HFFc6 (cell line): ENCODE measurements around the gene PPP6R3. TPM values are rescaled to one million over a fixed set of nuclear protein-coding genes. Genes with fewer than 3 reads are reported as not detected.

Experiments used
- DNase-seq: peaks from one replicate; pipeline ENCODE4 v3.0.0-alpha.2; 2018
- H3K27ac Mint-ChIP-seq: 2 replicates; pipeline ENCODE4 v1.8.0; 2020; ENCODE audit warnings: mild to moderate bottlenecking, mixed read lengths
- H3K27me3 Mint-ChIP-seq: 2 replicates; pipeline ENCODE4 v1.8.0; 2021; ENCODE audit warnings: mild to moderate bottlenecking, moderate library complexity, mixed read lengths; ENCODE audit not compliant: insufficient read depth
- H3K36me3 Mint-ChIP-seq: 2 replicates; pipeline ENCODE4 v1.8.0; 2021; ENCODE audit warnings: low read depth, mixed read lengths
- H3K4me1 Mint-ChIP-seq: 2 replicates; pipeline ENCODE4 v1.8.0; 2020; ENCODE audit warnings: low read depth, mixed read lengths
- H3K4me3 Mint-ChIP-seq: 2 replicates; pipeline ENCODE4 v1.8.0; 2020; ENCODE audit warnings: mild to moderate bottlenecking, moderate library complexity, mixed read lengths
- H3K9me3 Mint-ChIP-seq: 2 replicates; pipeline ENCODE4 v1.8.0; 2020; ENCODE audit warnings: mild to moderate bottlenecking, mixed read lengths
- total RNA-seq, 6 experiments: library from RNA; stranded (reverse); fragmentation: NEBNext Ultra II Directional; extraction: Animal tissue kit (Norgen Biotek cat#: 25700); gene quantifications; 2 replicates in 1 of 6; 3 replicates in 5 of 6; pipeline ENCODE4 v1.2.3, GENCODE V29; 2021
- TF ChIP-seq, protein P1 (sequence below): fragments of 200-600 bp; sonication (generic); IDR thresholded peaks from 2 replicates; pipeline ENCODE4 v1.5.0; 2021; ENCODE audit warnings: antibody characterized with exemption, mild to moderate bottlenecking

The PPP6R3 gene
- total RNA-seq, 6 experiments from 2014 or later: 62.5 to 72.0 (median 67.8) TPM

DNA sequence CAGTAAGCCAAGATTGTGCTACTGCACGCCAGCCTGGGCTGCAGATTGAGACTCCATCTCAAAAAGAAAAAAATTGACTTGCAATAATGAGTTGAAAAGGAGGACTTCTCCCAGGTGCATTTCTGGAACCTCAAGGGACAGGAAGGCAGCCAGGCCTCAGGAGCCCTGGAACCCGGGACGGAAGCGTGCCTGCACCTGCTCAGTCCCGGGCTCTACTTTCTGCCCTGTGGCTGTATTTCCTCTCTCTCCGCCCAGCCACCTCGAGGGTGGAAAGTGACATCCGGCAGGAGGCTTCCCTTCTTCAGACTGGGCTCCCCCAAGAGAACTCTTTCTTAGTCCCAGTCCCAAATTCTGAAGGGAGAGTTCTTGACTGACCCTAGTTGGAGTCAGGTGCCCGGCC lies 203.6 kb downstream of the PPP6R3 start:
- no peak for DNase-seq
- no peak overlapping the region for H3K4me3 Mint-ChIP-seq
- H3K27ac Mint-ChIP-seq: no peak overlapping the region
- H3K9me3 Mint-ChIP-seq: peaks cover 5% of the 10 kb centered on the region; the same call in 1 of the 2 replicates
- peaks cover 4% of the 10 kb centered on the region for H3K4me1 Mint-ChIP-seq
- H3K27me3 Mint-ChIP-seq: peaks cover 19% of the 10 kb centered on the region
- TF ChIP-seq, protein P1, sequence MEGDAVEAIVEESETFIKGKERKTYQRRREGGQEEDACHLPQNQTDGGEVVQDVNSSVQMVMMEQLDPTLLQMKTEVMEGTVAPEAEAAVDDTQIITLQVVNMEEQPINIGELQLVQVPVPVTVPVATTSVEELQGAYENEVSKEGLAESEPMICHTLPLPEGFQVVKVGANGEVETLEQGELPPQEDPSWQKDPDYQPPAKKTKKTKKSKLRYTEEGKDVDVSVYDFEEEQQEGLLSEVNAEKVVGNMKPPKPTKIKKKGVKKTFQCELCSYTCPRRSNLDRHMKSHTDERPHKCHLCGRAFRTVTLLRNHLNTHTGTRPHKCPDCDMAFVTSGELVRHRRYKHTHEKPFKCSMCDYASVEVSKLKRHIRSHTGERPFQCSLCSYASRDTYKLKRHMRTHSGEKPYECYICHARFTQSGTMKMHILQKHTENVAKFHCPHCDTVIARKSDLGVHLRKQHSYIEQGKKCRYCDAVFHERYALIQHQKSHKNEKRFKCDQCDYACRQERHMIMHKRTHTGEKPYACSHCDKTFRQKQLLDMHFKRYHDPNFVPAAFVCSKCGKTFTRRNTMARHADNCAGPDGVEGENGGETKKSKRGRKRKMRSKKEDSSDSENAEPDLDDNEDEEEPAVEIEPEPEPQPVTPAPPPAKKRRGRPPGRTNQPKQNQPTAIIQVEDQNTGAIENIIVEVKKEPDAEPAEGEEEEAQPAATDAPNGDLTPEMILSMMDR: no peak
- no peaks in the 10 kb centered on the region; the same call in 1 of the 2 replicates for H3K36me3 Mint-ChIP-seq

DNA sequence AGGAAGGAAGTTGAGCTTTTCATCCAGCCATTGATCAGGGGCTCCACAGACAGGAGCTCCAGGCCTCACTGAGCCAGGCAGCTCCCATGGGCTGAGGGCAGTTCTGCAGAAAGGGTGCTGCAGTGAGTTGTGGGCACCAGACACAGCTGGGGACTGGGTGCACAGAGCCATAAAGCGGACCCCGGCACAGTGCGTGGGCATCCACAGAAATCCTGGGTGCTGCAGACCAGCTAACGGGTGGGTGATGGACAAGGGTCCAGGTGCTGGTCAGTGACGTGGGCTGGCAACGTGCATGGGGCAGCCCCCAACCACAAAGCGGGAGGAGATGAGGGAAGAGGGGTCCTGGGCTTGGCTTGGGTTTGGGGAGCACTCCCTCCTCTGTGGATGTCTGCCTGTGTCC lies 204.4 kb downstream of the PPP6R3 start:
- no peak for DNase-seq
- H3K9me3 Mint-ChIP-seq: peaks cover 5% of the 10 kb centered on the region; the same call in 1 of the 2 replicates
- TF ChIP-seq, protein P1: no peak
- H3K4me1 Mint-ChIP-seq: no peaks in the 10 kb centered on the region
- no peak overlapping the region for H3K27ac Mint-ChIP-seq
- H3K36me3 Mint-ChIP-seq: no peaks in the 10 kb centered on the region; the same call in 1 of the 2 replicates
- H3K27me3 Mint-ChIP-seq: peaks cover 18% of the 10 kb centered on the region
- H3K4me3 Mint-ChIP-seq: no peak overlapping the region

Other genes with a start within 250 kb of the PPP6R3 start
- gene KMT5B, start 247.5 kb upstream of the PPP6R3 start, total RNA-seq: 10 to 100 TPM; 20.3 to 23.7 (median 22.4) TPM
- gene C11orf24, start 188.8 kb upstream of the PPP6R3 start, total RNA-seq: 100 to 1,000 TPM in 3 of 6 experiments, 10 to 100 TPM in 3; 88.4 to 126 (median 101) TPM
- 10 to 100 TPM in 2 of 6 experiments, 1 to 10 TPM in 4; 2.5 to 14.9 (median 3.8) TPM for gene LRP5, start 148.2 kb upstream of the PPP6R3 start, total RNA-seq
- 10 to 100 TPM in 2 of 6 experiments, 1 to 10 TPM in 1, under 1 TPM in 3; 0.60 to 12.9 (median 1.0) TPM for gene GAL, start 223.8 kb downstream of the PPP6R3 start, total RNA-seq